ENCODE data around the gene TTC9C.

The TTC9C gene

DNA sequence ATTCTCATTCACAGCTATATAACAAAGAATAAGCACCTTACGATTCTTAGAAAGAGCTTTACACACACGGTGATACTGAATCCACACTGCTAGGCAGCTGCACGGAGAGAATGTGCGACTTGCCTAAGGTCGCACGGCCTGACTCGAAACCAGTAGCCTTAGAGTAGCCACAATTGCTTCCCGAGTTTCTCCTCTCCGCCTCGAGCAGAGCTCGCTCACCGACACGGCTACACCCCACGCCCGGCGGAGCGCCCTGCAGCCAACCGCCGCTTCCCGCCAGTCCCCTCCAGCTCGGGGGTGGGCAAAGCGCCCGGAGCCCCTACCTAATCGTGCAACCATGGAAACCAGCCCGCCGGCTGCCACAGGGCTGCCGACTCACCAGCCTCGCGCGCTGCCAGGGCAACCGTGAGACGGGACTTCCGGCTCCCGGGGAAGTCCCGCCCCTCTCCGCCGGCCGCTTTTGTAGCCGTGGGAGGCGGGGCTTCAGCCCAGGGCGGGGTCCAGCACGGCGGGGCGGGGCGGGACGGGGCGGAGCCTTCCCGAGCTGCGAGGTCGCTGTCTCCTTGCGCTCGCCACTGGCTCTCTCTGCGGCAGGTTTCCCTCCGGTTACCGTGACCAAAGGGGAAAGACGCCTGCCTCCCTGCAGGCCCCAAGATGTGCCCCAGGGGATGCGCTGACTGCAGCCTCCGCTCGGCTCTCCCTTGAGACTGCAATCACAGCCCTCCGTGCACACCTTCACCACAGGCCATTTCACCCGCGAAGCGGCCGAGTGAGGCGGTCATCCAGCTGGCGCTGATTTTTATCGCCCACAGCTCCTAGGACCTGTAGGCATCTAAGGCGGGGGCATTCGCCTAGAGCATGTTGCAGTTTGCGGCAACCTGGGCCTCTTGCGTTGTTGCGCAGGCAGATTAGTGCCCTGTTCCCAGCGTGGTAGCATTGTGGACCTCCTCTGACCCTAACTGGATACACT, 22.1 kb upstream of the TTC9C start:
- Mint-ChIP-seq H3K4me3 (peak overlapping the region; percentile 87), H3K4me1 (ENCODE audit: low read depth) (peaks cover 41% of the 10 kb centered on the region), H3K9me3 (ENCODE audit: low read depth) (no peaks in the 10 kb centered on the region), H3K36me3 (peaks cover 8% of the 10 kb centered on the region), H3K27me3 (no peaks in the 10 kb centered on the region), H3K27ac (peak overlapping the region; percentile 78)

DNA sequence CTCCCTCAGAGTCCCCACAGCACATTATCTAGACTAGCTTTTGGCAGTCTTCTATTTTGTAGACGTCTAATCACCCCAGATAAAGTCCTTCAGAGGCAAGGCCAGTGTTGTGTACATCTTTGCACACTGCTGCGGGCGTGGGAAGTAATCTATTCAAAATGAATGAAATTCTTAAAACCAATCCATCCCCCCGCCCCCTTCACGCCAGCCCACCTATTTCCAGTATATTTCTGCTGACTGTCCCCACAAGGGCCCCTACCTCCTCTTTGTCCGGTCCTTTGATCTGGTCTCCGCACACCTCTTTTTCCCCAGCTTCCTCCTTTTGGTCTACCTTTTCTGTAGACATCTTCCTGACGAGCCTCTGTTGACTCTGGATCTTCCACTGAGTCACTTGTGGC, 21.4 kb upstream of the TTC9C start:
- peaks cover 41% of the 10 kb centered on the region for H3K4me1 Mint-ChIP-seq (ENCODE audit: low read depth)
- H3K36me3 Mint-ChIP-seq: peaks cover 7% of the 10 kb centered on the region
- H3K4me3 Mint-ChIP-seq: peak overlapping the region; percentile 73
- H3K27ac Mint-ChIP-seq: peak overlapping the region; percentile 78
- no peaks in the 10 kb centered on the region for H3K9me3 Mint-ChIP-seq (ENCODE audit: low read depth)
- no peaks in the 10 kb centered on the region for H3K27me3 Mint-ChIP-seq

DNA sequence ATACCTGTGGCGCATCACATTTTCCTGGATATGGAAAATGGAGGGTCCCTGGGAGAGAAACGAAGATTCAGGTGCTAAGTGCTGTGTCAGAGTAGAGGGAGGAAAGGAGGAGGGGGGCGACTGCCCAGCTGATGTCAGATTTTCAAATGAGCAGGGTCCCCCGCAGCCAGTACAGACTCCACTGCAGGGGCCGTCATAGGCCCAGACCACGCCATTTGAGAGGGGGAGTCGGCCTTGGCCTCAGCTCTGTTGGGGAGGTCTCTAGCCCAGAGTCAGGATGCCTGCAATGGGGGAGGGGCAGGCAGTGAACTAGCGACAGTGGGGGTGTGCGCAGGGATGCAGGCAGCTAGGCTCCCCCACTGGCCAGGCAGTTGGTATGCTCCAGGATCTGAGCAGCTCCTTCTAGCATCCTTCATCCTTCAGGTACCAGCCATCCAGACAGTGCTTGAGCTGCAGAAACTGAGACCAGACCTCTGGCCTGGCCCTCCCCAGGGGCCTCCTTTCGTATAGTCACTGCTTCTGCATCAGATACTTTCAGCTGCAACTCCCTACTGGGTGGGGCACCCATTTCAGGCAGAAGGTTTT, 20.9 kb upstream of the TTC9C start, which contains the start of the genes BSCL2 and GNG3:
Gene BSCL2 (minus strand): TSS at position 148 of the 585 bp plus-strand sequence. CDS start 229 bp downstream, outside the sequence.
Gene GNG3 (plus strand): TSS at position 400 of the 585 bp plus-strand sequence. CDS start 620 bp downstream, outside the sequence.
- Mint-ChIP-seq H3K27me3 (no peaks in the 10 kb centered on the region), H3K27ac (peak within 1 kb of the TSS; percentile 97), H3K4me1 (ENCODE audit: low read depth) (peaks cover 45% of the 10 kb centered on the region), H3K9me3 (ENCODE audit: low read depth) (no peaks in the 10 kb centered on the region), H3K4me3 (peak within 1 kb of the TSS; percentile 91), H3K36me3 (peaks cover 9% of the 10 kb centered on the region)

DNA sequence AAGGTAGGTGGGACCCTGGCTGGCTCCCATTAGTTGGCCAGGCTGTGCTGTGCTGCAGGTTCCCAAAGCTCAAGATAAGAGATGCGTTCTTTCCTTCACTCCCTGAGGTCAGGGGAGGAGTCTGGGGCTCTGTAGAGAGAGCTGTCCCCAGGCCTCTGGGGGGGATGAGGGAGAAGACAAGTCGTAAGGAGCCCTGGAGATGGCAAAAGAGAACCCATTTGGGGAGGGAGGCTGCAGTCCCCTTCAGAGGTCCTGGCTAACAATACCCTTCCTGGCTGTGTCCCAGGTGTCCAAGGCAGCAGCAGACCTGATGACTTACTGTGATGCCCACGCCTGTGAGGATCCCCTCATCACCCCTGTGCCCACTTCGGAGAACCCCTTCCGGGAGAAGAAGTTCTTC, 19.9 kb upstream of the TTC9C start:
- Mint-ChIP-seq H3K9me3 (ENCODE audit: low read depth) (no peaks in the 10 kb centered on the region), H3K4me3 (peak overlapping the region; percentile 91), H3K27ac (peak overlapping the region; percentile 97), H3K4me1 (ENCODE audit: low read depth) (peaks cover 55% of the 10 kb centered on the region), H3K36me3 (peaks cover 9% of the 10 kb centered on the region), H3K27me3 (no peaks in the 10 kb centered on the region)

DNA sequence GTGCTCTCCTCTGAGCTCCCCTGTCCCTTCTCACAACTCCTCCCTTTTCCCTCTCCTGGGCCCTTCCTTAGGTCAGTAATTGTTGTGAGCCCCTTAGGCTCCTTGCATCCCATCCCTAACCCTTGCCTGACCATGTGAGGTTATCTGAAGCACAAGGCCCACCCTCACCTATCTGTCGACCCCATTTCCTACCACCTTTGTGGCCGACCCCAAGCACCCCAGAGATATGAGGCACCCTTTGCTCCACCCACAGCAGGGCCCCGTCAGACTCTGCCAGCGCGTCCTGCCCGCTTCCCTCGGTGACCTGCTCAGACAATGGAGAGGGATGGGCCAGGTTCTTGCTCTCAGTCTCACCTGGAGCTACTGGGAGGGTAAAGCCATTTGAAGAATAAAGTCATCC, 19.5 kb upstream of the TTC9C start:
- peak overlapping the region; percentile 97 for H3K27ac Mint-ChIP-seq
- H3K4me1 Mint-ChIP-seq (ENCODE audit: low read depth): peaks cover 58% of the 10 kb centered on the region
- no peaks in the 10 kb centered on the region for H3K9me3 Mint-ChIP-seq (ENCODE audit: low read depth)
- peaks cover 9% of the 10 kb centered on the region for H3K36me3 Mint-ChIP-seq
- no peaks in the 10 kb centered on the region for H3K27me3 Mint-ChIP-seq
- H3K4me3 Mint-ChIP-seq: peak overlapping the region; percentile 91

DNA sequence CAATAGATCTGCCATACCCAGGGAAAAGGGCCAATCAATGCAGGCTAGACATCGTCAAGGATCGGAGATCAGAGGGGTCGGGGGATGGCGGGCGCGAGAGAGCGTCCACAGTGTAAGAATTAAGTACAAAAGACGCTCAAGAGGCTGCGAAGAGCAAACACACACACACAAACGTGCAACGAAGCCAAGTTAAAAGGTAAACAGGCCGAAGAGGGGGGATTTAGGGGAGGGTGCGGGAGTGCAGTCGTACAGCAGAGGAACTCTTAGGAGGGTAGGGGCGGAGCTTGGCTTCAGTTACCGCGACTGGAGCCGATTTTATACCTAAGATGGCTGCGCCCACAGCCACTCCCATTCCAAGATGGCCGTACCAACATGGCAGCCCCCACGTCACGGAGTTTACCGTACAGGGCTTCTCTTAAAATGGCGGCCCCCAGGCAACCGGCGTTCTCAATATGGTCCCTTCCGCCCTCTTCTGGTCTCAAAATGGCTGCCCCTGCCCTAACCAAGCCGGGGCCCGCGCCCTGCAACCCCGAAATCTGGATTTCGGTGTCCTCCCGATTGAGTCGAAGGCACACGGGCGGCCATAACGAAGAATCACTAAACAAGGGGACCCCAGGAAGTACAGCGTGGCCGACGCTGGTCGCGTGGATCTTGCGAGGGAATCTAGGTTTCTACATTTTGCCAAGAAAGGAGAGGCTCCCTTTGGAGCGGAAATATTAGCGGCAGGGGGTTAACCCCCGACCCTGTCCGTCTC, 18.9 kb upstream of the TTC9C start:
- Mint-ChIP-seq H3K4me3 (peak overlapping the region; percentile 91), H3K27me3 (no peaks in the 10 kb centered on the region), H3K27ac (peak overlapping the region; percentile 97), H3K36me3 (peaks cover 11% of the 10 kb centered on the region), H3K9me3 (ENCODE audit: low read depth) (no peaks in the 10 kb centered on the region), H3K4me1 (ENCODE audit: low read depth) (peaks cover 63% of the 10 kb centered on the region)

DNA sequence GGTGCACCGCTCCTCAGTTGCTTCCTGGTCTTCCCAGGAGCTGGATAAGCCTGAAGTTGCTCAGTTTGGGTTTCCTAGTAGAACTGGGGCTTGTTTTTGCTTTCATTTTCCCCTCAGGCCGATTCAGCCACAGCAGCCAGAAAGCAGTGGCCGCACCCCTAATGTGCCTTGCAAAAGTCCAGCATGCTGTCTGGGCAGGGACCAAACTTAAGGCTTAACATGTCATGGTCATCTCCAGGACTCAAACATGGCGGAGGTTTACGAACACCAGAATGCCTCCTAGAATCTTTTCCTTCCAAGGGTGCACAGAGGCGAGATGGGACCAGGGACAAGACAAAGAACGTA, 18.3 kb upstream of the TTC9C start:
- no peaks in the 10 kb centered on the region for H3K9me3 Mint-ChIP-seq (ENCODE audit: low read depth)
- peak overlapping the region; percentile 97 for H3K27ac Mint-ChIP-seq
- H3K36me3 Mint-ChIP-seq: peaks cover 12% of the 10 kb centered on the region
- H3K4me3 Mint-ChIP-seq: peak overlapping the region; percentile 91
- H3K27me3 Mint-ChIP-seq: no peaks in the 10 kb centered on the region
- H3K4me1 Mint-ChIP-seq (ENCODE audit: low read depth): peaks cover 65% of the 10 kb centered on the region

DNA sequence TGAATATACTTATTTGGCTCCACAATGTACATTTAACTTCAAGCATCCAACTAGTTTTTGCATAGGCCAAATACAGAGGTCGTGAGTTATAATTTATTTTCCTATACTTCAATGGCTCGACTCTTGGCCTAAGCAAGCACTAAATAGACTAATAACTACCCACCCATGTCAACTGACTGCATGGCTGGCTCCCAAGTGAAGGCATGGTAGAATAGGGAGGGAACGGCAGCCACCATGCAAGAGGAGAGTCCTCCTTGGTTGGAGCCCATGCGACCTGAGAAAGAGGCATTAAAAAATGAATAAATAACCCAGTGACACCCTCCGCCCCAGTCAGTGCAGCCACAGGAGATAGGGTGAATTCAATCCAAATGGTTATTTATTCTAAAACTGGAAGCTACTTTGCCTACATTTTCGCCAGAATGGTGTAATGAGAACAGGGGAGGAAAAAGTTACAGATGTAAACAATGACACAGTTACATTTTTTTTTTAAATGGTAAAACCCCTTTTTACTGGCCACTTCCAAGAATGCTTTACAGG, 15.9 kb upstream of the TTC9C start:
- Mint-ChIP-seq H3K4me1 (ENCODE audit: low read depth) (peaks cover 56% of the 10 kb centered on the region), H3K36me3 (peaks cover 17% of the 10 kb centered on the region), H3K27ac (peak overlapping the region; percentile 88), H3K4me3 (peak overlapping the region; percentile 42), H3K27me3 (no peaks in the 10 kb centered on the region), H3K9me3 (ENCODE audit: low read depth) (no peaks in the 10 kb centered on the region)

DNA sequence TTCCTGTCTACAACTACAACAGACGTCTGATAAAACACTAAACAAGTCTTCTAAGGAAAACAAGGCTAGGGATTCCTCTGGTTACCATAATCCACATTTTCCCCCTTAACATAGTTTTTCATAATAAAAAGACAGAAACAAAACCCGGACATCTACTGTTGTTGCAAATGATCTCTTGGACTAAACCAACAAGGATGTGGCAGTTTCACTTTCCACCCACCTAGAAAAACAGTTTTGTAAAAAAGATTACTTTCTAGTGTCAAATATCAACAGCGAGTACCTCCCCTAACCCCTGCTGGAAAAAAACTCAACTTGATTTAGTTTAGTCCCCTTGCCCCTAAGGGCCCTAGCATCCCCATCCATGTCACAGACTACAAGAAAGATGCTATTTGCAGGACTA, 15.4 kb upstream of the TTC9C start:
- no peak overlapping the region for H3K4me3 Mint-ChIP-seq
- peaks cover 56% of the 10 kb centered on the region for H3K4me1 Mint-ChIP-seq (ENCODE audit: low read depth)

DNA sequence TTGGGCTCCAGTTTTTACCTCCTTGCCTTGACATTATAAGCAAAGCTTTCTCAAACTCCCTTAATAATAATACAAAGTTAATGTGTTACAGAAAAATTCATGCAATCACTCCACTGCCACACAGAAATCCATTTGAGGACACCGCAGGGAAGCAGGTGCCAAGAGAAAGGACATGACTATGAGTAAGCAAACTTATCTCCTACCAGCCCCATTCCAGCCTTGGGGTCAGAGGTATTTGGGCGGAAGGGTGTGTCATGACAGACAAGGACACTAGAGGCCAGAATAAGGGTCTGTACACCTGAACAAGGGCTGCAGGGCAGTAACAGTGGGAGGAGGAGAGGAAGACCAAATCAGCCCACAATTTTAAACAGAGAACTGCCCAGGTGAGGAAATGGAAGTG, 14.9 kb upstream of the TTC9C start:
- no peak overlapping the region for H3K4me3 Mint-ChIP-seq
- H3K27me3 Mint-ChIP-seq: no peaks in the 10 kb centered on the region
- H3K36me3 Mint-ChIP-seq: peaks cover 21% of the 10 kb centered on the region
- no peaks in the 10 kb centered on the region for H3K9me3 Mint-ChIP-seq (ENCODE audit: low read depth)
- H3K4me1 Mint-ChIP-seq (ENCODE audit: low read depth): peaks cover 55% of the 10 kb centered on the region
- peak overlapping the region; percentile 88 for H3K27ac Mint-ChIP-seq

More for the DNA sequence above, 15.4 kb upstream of the TTC9C start:
- no peaks in the 10 kb centered on the region for H3K9me3 Mint-ChIP-seq (ENCODE audit: low read depth)
- no peaks in the 10 kb centered on the region for H3K27me3 Mint-ChIP-seq
- H3K27ac Mint-ChIP-seq: peak overlapping the region; percentile 88
- H3K36me3 Mint-ChIP-seq: peaks cover 17% of the 10 kb centered on the region

DNA sequence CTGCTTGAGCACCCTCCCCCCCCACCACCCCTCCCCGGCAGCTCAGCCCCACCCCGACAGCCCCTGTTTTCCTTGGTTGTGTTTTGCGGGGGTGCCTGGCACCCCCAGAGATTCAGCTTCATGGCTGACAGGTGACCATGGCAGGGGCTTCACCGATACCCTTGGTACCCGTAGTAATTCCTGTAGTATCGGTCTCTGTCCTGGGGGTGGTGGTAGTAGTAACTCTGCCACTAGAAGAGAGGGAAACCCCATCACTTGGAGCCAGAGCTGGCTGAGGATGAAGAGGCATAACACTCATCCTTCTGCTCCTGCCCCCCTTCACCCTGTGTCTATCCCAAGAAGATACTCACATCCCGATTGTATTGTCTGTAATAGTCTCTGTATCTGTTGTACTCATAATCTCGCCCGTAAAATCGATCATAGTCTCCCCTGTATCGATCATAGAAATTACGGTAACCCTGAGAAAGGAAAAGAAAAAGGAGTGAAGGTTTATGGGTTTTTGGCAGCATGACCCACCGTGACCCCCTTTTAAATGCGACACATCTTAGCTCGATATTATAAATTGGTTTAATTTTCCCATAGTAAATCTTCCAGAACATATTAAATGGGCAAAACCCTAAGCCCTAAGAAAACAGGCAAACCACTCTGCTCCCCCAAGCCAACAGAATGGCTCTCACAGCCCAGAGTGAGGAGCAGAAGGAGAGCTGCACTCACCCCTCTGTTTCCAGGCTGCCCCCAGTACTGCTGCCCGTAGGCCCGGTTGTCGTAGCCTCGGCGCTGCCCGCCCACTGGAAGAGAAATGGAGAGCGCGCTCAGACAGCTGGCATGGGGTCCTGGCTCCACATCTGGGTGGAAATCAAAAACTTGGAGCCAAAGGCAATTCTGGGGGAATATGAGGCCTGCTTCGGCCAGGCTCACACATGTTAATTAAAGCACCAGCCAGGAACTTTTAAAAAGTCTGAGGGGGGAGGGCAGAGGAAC, 12.8 kb upstream of the TTC9C start:
- H3K9me3 Mint-ChIP-seq (ENCODE audit: low read depth): no peaks in the 10 kb centered on the region
- peaks cover 49% of the 10 kb centered on the region for H3K4me1 Mint-ChIP-seq (ENCODE audit: low read depth)
- no peaks in the 10 kb centered on the region for H3K27me3 Mint-ChIP-seq
- H3K4me3 Mint-ChIP-seq: no peak overlapping the region
- peak overlapping the region; percentile 75 for H3K27ac Mint-ChIP-seq
- peaks cover 25% of the 10 kb centered on the region for H3K36me3 Mint-ChIP-seq

DNA sequence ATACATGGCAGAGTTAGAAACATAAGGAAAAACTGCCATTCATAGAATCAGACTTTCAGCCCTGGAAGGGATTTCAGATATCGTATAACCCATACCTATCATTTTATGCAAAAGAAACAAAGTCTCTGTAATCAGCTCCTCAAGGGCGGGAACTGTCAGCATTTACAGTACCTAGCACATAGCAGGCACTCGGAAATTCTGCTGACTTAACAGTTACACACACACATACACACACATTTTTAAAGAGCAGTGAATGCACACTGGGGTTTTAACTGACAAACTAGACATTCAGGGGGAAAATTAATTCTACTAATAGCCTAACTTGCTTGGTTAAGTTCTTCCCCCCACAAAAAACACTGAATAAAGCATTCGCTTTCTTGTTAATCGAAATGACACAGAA, 12.1 kb upstream of the TTC9C start:
- Mint-ChIP-seq H3K4me3 (no peak overlapping the region), H3K36me3 (peaks cover 22% of the 10 kb centered on the region), H3K4me1 (ENCODE audit: low read depth) (peaks cover 51% of the 10 kb centered on the region), H3K27me3 (no peaks in the 10 kb centered on the region), H3K27ac (peak overlapping the region; percentile 75), H3K9me3 (ENCODE audit: low read depth) (no peaks in the 10 kb centered on the region)

DNA sequence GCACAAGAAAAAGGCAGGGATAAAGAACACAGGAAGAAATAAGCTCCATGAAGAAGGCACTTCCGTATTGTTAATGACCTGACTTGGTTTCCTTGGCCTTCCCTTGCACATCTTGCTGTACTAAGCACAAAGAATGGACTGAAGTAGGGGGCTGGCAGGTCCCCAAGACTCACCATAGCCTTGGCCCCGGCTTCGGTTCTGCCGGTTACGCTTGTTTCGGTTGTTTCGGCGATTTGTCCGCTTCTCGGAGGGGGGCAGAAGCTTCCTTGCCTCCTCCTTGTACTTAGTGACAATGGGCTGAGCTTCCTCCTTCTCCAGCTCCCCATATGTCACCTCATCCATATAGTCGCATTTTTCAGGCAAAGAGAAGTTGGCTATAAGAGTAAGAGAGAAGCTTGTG, 11.5 kb upstream of the TTC9C start:
- H3K27me3 Mint-ChIP-seq: no peaks in the 10 kb centered on the region
- H3K9me3 Mint-ChIP-seq (ENCODE audit: low read depth): no peaks in the 10 kb centered on the region
- no peak overlapping the region for H3K4me3 Mint-ChIP-seq
- H3K36me3 Mint-ChIP-seq: peaks cover 22% of the 10 kb centered on the region
- H3K4me1 Mint-ChIP-seq (ENCODE audit: low read depth): peaks cover 55% of the 10 kb centered on the region
- peak overlapping the region; percentile 64 for H3K27ac Mint-ChIP-seq

Measured in activated naive CD8-positive, alpha-beta T cell (primary cell).